GM12891 (cell line): Measurements from ENCODE around the gene EOLA1.
"Not testable (repeated sequence)": the region's sequence is repeated elsewhere in the genome, so short reads cannot be mapped to it uniquely, and the experiment has no call there.

Experiments used
- POLR2AphosphoS5 ChIP-seq: IDR thresholded peaks from 2 replicates; pipeline ENCODE4 v1.6.1; 2011; ENCODE audit warnings: low read depth, low read length, control low read depth
- TAF1 ChIP-seq: IDR thresholded peaks from 2 replicates; pipeline ENCODE4 v1.6.1; 2011; ENCODE audit warnings: low read depth, low read length, control low read depth

- not testable (repeated sequence) for TF ChIP-seq POLR2AphosphoS5, TAF1
Measured at GRCh38 chrX:149547782-149548181, 7.0 kb downstream of the EOLA1 start.
